Uterus (tissue), 2 donors: ENCODE results near the gene WEE1.

Source experiments
- POLR2A ChIP-seq, 2 donors: fragments of 450-650 bp; IDR thresholded peaks; one replicate each; pipeline ENCODE4 v1.6.1; 2016; ENCODE audit warnings: antibody characterized with exemption in 2 of 2, mild to moderate bottlenecking in 1 of 2, moderate library complexity in 1 of 2
- TF ChIP-seq, protein P1 (sequence below), 4 experiments: fragments of 200-600 bp in 2 of 4; fragments of 450-650 bp in 2 of 4; sonication (generic) in 2 of 4; IDR thresholded peaks; one replicate each; pipeline ENCODE4 v1.5.1; 2016 to 2019; ENCODE audit warnings: antibody characterized with exemption in 4 of 4, mild to moderate bottlenecking in 2 of 4, moderate library complexity in 1 of 4

GRCh38 chr11:9639099-9639498 is 65.6 kb downstream of the WEE1 start:
- TF ChIP-seq, protein P1, sequence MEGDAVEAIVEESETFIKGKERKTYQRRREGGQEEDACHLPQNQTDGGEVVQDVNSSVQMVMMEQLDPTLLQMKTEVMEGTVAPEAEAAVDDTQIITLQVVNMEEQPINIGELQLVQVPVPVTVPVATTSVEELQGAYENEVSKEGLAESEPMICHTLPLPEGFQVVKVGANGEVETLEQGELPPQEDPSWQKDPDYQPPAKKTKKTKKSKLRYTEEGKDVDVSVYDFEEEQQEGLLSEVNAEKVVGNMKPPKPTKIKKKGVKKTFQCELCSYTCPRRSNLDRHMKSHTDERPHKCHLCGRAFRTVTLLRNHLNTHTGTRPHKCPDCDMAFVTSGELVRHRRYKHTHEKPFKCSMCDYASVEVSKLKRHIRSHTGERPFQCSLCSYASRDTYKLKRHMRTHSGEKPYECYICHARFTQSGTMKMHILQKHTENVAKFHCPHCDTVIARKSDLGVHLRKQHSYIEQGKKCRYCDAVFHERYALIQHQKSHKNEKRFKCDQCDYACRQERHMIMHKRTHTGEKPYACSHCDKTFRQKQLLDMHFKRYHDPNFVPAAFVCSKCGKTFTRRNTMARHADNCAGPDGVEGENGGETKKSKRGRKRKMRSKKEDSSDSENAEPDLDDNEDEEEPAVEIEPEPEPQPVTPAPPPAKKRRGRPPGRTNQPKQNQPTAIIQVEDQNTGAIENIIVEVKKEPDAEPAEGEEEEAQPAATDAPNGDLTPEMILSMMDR (IDR thresholded peaks at IDR 0.05) = no peak
- TF ChIP-seq POLR2A (IDR thresholded peaks at IDR 0.05) = no peak
